SHP77 treated with DMSO at 0.1 percent for 48 hours (cell line): ENCODE data around the gene PIAS4.

Source experiments
- DNase-seq: peaks from one replicate; lab custom pipeline; 2025; lab: John Stamatoyannopoulos, UW

Gene PIAS4

GRCh38 chr19:4077800-4078684 lies 70.5 kb downstream of the PIAS4 start:
- DNase-seq = no peak

GRCh38 chr19:4080473-4080872 lies 72.9 kb downstream of the PIAS4 start:
- no peak for DNase-seq

- no peak for DNase-seq
Observed at GRCh38 chr19:4081441-4082129, 74.0 kb downstream of the PIAS4 start.

- DNase-seq = no peak
Observed at GRCh38 chr19:4082172-4082571, 74.6 kb downstream of the PIAS4 start.

- no peak for DNase-seq
Observed at GRCh38 chr19:4083677-4084546, 76.4 kb downstream of the PIAS4 start.

- DNase-seq = no peak
Observed at GRCh38 chr19:4084547-4084877, 77.0 kb downstream of the PIAS4 start.

- DNase-seq = no peak
Observed at GRCh38 chr19:4086411-4086867, 78.9 kb downstream of the PIAS4 start.

GRCh38 chr19:4087787-4088679 lies 80.5 kb downstream of the PIAS4 start:
- no peak for DNase-seq

- DNase-seq = no peak
Observed at GRCh38 chr19:4088975-4089374, 81.4 kb downstream of the PIAS4 start.
